ENCODE results near the gene SESN1.

DNA sequence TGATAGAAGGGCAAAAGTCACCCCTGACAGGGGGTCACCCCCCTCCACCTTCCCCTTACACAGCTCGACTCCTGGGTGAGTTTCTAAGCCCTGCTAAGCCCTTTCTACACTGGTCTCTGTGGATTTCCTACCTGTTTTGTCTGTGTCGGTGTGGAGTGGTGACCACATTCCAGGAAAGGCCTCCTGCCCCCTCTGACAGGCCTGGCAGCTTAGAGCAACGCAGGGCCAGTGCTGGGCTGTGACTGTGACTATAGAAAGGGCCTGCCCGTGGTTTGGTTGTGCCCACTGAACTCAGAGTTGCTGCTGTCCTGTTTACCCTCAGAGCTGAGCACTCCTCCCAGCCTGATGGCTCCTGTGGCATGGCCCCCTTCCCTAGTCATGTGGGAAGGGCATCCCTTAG is 137.4 kb downstream of the SESN1 start:
- TF ChIP-seq ZBTB43 (CRISPR knock-in tag; IDR thresholded peaks at IDR 0.05) (no peak), CTCF (IDR thresholded peaks at IDR 0.05) (no peak), ZNF219 (CRISPR knock-in tag; IDR thresholded peaks at IDR 0.05; ENCODE audit: borderline replicate concordance) (no peak), JUN (CRISPR knock-in tag; IDR thresholded peaks at IDR 0.05) (no peak), ATF2 (CRISPR knock-in tag; IDR thresholded peaks at IDR 0.05; ENCODE audit: borderline replicate concordance, low read depth) (no peak), FOXJ3 (CRISPR knock-in tag; IDR thresholded peaks at IDR 0.05; ENCODE audit: borderline replicate concordance) (no peak), FOXP4 (CRISPR knock-in tag; IDR thresholded peaks at IDR 0.05) (no peak), ZNF416 (CRISPR knock-in tag; IDR thresholded peaks at IDR 0.05) (no peak), FOXK1 (CRISPR knock-in tag; IDR thresholded peaks at IDR 0.05) (no peak), PRRX2 (CRISPR knock-in tag; IDR thresholded peaks at IDR 0.05) (no peak), ZBTB21 (CRISPR knock-in tag; IDR thresholded peaks at IDR 0.05; ENCODE audit: borderline replicate concordance) (no peak)
- TF ChIP-seq, protein P1, sequence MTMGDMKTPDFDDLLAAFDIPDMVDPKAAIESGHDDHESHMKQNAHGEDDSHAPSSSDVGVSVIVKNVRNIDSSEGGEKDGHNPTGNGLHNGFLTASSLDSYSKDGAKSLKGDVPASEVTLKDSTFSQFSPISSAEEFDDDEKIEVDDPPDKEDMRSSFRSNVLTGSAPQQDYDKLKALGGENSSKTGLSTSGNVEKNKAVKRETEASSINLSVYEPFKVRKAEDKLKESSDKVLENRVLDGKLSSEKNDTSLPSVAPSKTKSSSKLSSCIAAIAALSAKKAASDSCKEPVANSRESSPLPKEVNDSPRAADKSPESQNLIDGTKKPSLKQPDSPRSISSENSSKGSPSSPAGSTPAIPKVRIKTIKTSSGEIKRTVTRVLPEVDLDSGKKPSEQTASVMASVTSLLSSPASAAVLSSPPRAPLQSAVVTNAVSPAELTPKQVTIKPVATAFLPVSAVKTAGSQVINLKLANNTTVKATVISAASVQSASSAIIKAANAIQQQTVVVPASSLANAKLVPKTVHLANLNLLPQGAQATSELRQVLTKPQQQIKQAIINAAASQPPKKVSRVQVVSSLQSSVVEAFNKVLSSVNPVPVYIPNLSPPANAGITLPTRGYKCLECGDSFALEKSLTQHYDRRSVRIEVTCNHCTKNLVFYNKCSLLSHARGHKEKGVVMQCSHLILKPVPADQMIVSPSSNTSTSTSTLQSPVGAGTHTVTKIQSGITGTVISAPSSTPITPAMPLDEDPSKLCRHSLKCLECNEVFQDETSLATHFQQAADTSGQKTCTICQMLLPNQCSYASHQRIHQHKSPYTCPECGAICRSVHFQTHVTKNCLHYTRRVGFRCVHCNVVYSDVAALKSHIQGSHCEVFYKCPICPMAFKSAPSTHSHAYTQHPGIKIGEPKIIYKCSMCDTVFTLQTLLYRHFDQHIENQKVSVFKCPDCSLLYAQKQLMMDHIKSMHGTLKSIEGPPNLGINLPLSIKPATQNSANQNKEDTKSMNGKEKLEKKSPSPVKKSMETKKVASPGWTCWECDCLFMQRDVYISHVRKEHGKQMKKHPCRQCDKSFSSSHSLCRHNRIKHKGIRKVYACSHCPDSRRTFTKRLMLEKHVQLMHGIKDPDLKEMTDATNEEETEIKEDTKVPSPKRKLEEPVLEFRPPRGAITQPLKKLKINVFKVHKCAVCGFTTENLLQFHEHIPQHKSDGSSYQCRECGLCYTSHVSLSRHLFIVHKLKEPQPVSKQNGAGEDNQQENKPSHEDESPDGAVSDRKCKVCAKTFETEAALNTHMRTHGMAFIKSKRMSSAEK (CRISPR knock-in tag; IDR thresholded peaks at IDR 0.05; ENCODE audit: borderline replicate concordance): no peak
- TF ChIP-seq, protein P2, sequence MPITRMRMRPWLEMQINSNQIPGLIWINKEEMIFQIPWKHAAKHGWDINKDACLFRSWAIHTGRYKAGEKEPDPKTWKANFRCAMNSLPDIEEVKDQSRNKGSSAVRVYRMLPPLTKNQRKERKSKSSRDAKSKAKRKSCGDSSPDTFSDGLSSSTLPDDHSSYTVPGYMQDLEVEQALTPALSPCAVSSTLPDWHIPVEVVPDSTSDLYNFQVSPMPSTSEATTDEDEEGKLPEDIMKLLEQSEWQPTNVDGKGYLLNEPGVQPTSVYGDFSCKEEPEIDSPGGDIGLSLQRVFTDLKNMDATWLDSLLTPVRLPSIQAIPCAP (CRISPR knock-in tag; IDR thresholded peaks at IDR 0.05): no peak
- TF ChIP-seq, protein P3, sequence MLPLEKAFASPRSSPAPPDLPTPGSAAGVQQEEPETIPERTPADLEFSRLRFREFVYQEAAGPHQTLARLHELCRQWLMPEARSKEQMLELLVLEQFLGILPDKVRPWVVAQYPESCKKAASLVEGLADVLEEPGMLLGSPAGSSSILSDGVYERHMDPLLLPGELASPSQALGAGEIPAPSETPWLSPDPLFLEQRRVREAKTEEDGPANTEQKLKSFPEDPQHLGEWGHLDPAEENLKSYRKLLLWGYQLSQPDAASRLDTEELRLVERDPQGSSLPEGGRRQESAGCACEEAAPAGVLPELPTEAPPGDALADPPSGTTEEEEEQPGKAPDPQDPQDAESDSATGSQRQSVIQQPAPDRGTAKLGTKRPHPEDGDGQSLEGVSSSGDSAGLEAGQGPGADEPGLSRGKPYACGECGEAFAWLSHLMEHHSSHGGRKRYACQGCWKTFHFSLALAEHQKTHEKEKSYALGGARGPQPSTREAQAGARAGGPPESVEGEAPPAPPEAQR (CRISPR knock-in tag; IDR thresholded peaks at IDR 0.05): no peak
